Immature natural killer cell (primary cell): Measurements from ENCODE around the gene MGMT. TPM values are rescaled to one million over a fixed set of nuclear protein-coding genes. Genes with fewer than 3 reads are reported as not detected.
A peak's percentile ranks its signal among the peaks of the same experiment; 100 is the strongest.

Source experiments
- DNase-seq, 3 donors: peaks; one replicate each; pipeline ENCODE4 v3.0.0; 2022; ENCODE audit warnings: mixed read lengths in 1 of 3
- H3K27ac Mint-ChIP-seq, 6 donors: one replicate each; pipeline ENCODE4 v1.8.0; 2020; ENCODE audit warnings: mixed read lengths in 6 of 6, mild to moderate bottlenecking in 5 of 6, inconsistent platforms in 4 of 6, moderate library complexity in 3 of 6
- H3K27me3 Mint-ChIP-seq, 3 donors: one replicate each; pipeline ENCODE4 v1.8.0; 2020 to 2021; ENCODE audit warnings: low read depth in 3 of 3, mild to moderate bottlenecking in 3 of 3, mixed read lengths in 3 of 3, moderate library complexity in 3 of 3, inconsistent platforms in 1 of 3
- H3K36me3 Mint-ChIP-seq, 3 donors: one replicate each; pipeline ENCODE4 v1.8.0; 2020; ENCODE audit warnings: mixed read lengths in 3 of 3, inconsistent platforms in 2 of 3, mild to moderate bottlenecking in 2 of 3
- H3K4me1 Mint-ChIP-seq, 2 donors: one replicate each; pipeline ENCODE4 v1.8.0; 2020; ENCODE audit warnings: inconsistent platforms in 2 of 2, mild to moderate bottlenecking in 2 of 2, mixed read lengths in 2 of 2, moderate library complexity in 1 of 2
- H3K4me3 Mint-ChIP-seq, 5 donors: one replicate each; pipeline ENCODE4 v1.8.0; 2020; ENCODE audit warnings: mild to moderate bottlenecking in 5 of 5, mixed read lengths in 5 of 5, inconsistent platforms in 3 of 5, moderate library complexity in 3 of 5
- H3K9me3 Mint-ChIP-seq, 6 donors: one replicate each; pipeline ENCODE4 v1.8.0; 2020; ENCODE audit warnings: mild to moderate bottlenecking in 6 of 6, mixed read lengths in 6 of 6, inconsistent platforms in 4 of 6, moderate library complexity in 3 of 6
- polyA plus RNA-seq, 3 donors: library from polyadenylated mRNA; unstranded; fragments of 300-500 nt; fragmentation: Illumina TruSeq; gene quantifications; one replicate each; pipeline ENCODE4 v1.2.3, GENCODE V29; 2021

MGMT gene
- polyA plus RNA-seq, 3 donors from 2014 or later, result 33.7 to 69.5 (median 37.5) TPM

DNA sequence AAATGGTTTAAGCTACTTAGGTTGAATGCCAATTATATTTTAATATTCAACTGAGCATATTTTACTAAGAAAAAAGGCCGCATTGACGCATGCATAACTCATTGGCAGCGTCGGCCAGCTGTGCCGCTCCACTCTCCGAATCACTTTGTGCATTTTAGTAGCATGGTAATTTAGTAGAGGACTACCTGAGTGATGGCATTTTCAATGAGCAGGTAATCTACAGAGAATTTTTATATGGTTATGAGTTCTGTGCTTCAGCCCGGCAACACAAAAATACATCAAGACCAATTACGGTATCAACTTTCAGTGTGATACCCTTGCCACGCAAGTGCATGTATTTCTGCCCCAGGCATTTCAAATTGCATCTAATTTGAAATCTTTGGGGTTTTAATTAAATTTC, 249.8 kb downstream of the MGMT start:
- H3K9me3 Mint-ChIP-seq, result peaks cover 3 to 12% (median 7%) of the 10 kb centered on the region in 6 donors
- no peak overlapping the region for H3K27ac Mint-ChIP-seq
- no peaks in the 10 kb centered on the region for H3K4me1 Mint-ChIP-seq
- peaks cover 18 to 24% (median 20%) of the 10 kb centered on the region in 3 donors for H3K36me3 Mint-ChIP-seq
- no peak overlapping the region for H3K4me3 Mint-ChIP-seq
- DNase-seq, result no peak
- H3K27me3 Mint-ChIP-seq, result peaks cover 0 to 2% (median 0%) of the 10 kb centered on the region in 3 donors

DNA sequence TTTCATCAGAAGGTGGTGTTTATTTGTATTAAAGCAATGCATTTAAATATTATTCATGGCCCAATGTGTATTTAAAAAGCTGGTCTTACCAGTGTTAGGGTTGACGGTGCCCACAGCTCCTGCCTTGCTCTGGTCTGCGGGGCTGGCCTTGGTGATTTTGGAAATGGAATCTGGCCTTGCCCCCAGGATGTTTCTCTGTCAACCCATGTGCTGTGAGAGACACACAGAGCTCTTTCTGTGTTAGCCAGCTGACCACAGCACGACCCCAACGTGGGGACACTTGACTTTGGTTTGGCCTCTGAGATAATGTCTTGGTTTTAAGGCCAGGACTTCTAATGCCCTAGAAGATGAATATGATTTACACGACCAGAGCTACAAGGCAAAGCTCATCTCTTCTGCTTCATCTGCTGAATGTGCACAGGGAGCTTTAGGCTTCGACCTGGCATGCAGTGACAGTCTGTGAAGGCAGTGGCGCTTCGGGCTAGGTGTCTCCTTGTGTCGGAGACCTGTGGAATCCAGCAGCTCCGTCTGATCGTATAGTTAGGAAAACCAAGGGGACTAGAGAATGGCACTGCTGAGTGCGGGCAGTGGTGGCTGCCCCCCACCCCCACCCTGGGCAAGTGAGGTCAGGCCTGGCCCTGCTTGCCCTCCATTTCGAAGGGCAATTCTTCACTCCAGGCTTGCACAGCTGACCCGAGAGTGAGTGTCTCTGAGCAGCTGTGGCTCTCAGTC, 250.9 kb downstream of the MGMT start:
- no peak for DNase-seq
- Mint-ChIP-seq H3K9me3 (peaks cover 3 to 12% (median 8%) of the 10 kb centered on the region in 6 donors), H3K4me3 (no peak overlapping the region), H3K27me3 (peaks cover 0 to 2% (median 0%) of the 10 kb centered on the region in 3 donors), H3K4me1 (no peaks in the 10 kb centered on the region), H3K36me3 (peaks cover 18 to 30% (median 20%) of the 10 kb centered on the region in 3 donors), H3K27ac (no peak overlapping the region)

DNA sequence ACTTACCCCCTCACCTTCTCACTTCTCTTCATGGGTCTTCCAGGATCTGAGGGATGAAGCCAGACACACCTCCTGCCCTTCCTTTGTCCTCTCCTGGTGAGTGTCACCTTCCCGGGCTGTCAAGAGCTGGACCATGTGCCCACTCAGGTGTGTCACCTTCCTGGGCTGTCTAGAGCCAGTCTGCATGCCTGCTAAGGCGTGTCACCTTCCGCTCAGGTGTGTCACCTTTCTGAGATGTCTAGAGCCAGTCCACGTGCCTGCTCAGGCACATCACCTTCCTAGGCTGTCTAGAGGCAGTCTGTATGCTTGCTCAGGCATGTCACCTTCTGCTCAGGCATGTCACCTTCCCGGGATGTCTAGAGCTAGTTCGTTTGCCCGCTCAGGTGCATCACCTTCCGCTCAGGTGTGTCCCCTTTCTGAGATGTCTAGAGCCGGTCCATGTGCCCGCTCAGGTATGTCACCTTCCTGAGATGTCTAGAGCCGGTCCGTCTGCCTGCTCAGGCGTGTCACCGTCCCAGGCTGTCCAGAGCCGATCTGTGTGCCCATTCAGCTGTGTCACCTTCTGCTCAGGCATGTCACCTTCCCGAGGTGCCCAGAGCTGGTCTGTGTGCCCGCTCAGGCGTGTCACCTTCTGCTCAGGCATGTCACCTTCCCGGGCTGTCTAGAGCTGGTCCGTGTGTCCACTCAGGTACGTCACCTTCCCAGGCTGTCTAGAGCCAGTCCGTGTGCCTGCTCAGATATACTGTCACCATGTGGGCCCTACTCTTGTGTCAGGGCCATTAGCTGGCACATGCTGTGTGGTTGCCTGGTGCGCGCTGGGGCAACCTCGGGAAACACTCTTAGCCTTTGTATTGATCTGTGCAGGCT, 251.7 kb downstream of the MGMT start:
- peaks cover 3 to 12% (median 8%) of the 10 kb centered on the region in 6 donors for H3K9me3 Mint-ChIP-seq
- H3K4me3 Mint-ChIP-seq, result no peak overlapping the region
- DNase-seq, result no peak
- H3K27me3 Mint-ChIP-seq, result peaks cover 0 to 2% (median 0%) of the 10 kb centered on the region in 3 donors
- no peak overlapping the region for H3K27ac Mint-ChIP-seq
- H3K4me1 Mint-ChIP-seq, result no peaks in the 10 kb centered on the region
- H3K36me3 Mint-ChIP-seq, result peaks cover 18 to 30% (median 26%) of the 10 kb centered on the region in 3 donors

DNA sequence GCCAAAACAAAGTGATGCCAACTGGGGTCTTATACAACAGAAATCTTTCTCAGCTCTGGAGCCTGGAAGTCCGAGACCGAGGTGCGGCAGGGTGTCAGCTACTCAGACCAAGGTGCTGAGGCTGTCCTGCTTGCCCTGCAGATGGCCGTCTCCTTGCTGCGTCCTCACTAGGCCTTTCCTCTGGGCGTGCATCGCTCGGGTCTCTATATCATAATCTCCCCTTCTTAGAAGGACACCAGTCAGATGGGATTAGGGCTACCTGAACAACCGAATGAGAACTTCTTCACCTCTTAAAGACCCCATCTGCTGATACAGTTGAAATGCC, 252.3 kb downstream of the MGMT start:
- no peak overlapping the region for H3K27ac Mint-ChIP-seq
- H3K36me3 Mint-ChIP-seq, result peaks cover 18 to 34% (median 28%) of the 10 kb centered on the region in 3 donors
- peaks cover 3 to 12% (median 8%) of the 10 kb centered on the region in 6 donors for H3K9me3 Mint-ChIP-seq
- DNase-seq, result no peak
- H3K4me1 Mint-ChIP-seq, result no peaks in the 10 kb centered on the region
- H3K27me3 Mint-ChIP-seq, result peaks cover 0 to 2% (median 0%) of the 10 kb centered on the region in 3 donors
- H3K4me3 Mint-ChIP-seq, result no peak overlapping the region

DNA sequence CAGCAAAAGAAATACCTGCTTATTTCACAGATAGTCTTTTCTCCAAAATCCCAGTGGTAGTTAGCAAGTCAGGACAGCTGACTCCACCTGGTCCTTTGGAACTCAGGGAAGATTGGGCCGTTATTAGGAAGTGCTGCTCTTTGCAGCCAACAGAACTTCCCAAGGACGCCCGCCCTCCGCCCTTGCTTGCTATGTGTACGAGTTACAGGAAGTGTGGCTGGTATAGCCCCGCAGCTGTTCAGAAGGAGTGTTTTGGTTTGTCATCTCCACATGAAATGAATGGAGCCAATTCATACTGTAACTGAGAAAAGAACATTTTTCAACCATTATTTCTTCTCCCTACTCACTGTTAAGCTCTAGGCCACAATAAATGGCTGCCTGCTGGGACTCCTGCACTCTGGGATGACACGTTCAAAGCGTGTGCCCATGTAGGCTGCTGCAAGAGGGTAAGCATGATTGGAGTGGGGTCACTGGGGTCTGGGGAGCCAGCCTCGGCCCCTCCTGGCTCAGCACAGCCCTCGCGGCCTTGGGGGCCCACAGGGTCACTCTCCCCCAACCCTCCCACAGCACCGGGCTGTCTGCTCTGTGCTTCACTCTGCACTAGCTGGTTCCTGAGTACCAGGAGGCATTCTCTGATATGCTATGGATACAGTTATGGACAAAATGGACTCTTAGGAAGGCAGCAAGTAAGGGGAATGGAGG, 253.0 kb downstream of the MGMT start:
- Mint-ChIP-seq H3K27me3 (peaks cover 0 to 2% (median 0%) of the 10 kb centered on the region in 3 donors), H3K36me3 (peaks cover 18 to 37% (median 31%) of the 10 kb centered on the region in 3 donors), H3K4me1 (no peaks in the 10 kb centered on the region), H3K4me3 (no peak overlapping the region), H3K9me3 (peaks cover 3 to 12% (median 8%) of the 10 kb centered on the region in 6 donors), H3K27ac (no peak overlapping the region)
- no peak for DNase-seq

DNA sequence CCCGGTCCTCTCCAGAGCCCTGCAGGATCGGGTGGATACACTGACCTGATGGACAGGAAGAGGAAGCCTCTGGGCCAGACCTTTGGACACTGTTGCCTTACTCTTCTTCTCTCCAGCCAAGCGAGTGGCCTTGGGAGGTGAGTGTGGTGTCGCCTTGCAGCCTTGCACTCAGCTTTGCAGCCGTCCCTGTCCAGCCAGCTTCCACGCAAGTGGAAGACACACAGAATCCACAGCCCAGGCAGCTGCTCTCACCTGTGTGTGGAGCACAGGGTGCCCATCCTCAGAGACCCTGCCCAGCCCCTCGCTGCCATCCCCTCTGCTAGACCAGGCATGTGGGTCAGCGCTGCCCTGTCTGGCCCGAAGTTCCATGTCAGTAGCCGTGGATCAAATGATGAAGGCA, 258.0 kb downstream of the MGMT start:
- peaks cover 3 to 14% (median 8%) of the 10 kb centered on the region in 6 donors for H3K9me3 Mint-ChIP-seq
- H3K4me1 Mint-ChIP-seq, result no peaks in the 10 kb centered on the region

DNA sequence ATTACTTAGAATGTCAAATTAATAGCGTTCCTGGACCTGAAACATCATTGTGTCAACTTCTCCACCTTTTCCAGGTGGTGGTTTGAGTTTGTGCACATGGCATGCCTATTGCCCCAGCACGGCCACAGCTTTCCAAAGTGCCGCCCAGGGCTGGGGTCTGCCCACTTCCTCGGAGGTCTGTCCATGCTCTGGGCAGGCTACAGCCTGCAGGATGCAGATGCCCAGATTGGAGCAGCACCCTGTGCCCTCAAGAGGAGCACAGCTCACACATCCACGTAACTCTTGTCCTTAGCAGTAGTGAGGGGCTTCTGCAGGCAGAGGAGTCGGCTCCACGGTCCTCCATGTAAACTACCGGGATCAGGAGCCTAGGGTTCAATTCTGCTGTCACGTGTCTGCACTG, 258.4 kb downstream of the MGMT start:
- no peak overlapping the region for H3K27ac Mint-ChIP-seq
- peaks cover 3 to 14% (median 8%) of the 10 kb centered on the region in 6 donors for H3K9me3 Mint-ChIP-seq
- no peaks in the 10 kb centered on the region for H3K27me3 Mint-ChIP-seq
- H3K4me3 Mint-ChIP-seq, result no peak overlapping the region
- H3K36me3 Mint-ChIP-seq, result peaks cover 12 to 43% (median 31%) of the 10 kb centered on the region in 3 donors
- H3K4me1 Mint-ChIP-seq, result no peaks in the 10 kb centered on the region
- no peak for DNase-seq

More for the DNA sequence above, 258.0 kb downstream of the MGMT start:
- Mint-ChIP-seq H3K27ac (no peak overlapping the region), H3K36me3 (peaks cover 15 to 41% (median 33%) of the 10 kb centered on the region in 3 donors), H3K4me3 (no peak overlapping the region), H3K27me3 (peaks cover 0 to under 1% (median 0%) of the 10 kb centered on the region in 3 donors)
- no peak for DNase-seq

DNA sequence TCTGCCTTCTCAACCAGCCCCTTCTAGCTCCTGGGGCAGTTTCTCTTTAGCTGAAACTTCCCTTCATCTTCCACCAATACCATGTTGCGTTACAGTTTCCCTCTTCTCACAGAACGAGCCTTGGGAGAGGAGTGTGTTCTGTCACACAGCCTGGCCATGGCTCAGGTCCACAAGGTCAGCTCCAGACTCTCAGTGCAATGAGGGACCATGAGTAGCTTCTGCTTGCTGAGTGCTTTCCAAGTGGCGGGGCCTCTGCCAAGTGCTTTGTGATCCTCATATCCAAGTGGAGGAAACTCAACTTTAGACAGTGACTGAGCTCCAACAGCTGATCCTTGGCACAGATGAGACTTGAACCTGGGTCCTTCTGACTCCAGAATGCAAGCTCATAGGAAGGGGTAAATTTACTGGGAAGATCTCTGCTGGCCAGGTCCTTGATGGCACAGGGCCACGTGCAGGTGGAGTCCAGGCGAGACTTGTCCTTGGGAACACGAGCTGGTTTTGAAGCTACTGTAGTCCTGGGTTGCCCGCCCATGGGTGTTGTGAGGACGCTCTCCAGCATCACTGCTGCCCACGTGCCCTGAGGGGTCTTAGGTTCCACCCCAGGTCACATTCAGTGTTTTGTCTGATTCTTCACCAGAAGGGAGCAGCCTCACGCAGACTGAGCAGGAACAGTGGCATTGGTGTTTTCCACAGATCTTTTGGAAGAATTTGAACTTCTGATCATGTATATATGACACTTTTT, 259.0 kb downstream of the MGMT start:
- Mint-ChIP-seq H3K36me3 (peaks cover 6 to 37% (median 26%) of the 10 kb centered on the region in 3 donors), H3K9me3 (peaks cover 3 to 11% (median 6%) of the 10 kb centered on the region in 6 donors), H3K27me3 (peaks cover 0 to 2% (median 0%) of the 10 kb centered on the region in 3 donors), H3K4me1 (no peaks in the 10 kb centered on the region), H3K4me3 (no peak overlapping the region), H3K27ac (no peak overlapping the region)
- no peak for DNase-seq

DNA sequence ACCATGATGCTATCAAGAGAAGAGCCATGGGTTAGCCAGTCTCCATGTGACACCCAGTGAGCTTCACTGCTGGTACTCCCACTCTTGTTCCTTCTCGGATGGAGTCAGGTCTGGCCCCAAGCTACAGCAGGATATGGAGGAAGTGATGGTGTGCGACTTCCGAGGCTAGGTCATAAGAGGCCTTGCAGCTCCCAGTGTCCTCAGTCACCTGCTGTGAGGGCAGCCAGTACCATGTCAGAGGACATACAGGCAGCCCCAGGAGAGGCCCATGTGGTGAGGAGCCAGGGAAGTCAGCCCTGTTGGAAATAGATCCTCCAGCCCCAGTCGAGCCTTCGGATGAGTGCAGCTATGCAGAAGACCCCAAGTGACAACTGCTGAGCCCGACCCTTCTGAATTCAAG, 260.0 kb downstream of the MGMT start:
- H3K4me3 Mint-ChIP-seq, result no peak overlapping the region
- H3K4me1 Mint-ChIP-seq, result no peaks in the 10 kb centered on the region
- no peak overlapping the region for H3K27ac Mint-ChIP-seq
- peaks cover 4 to 28% (median 17%) of the 10 kb centered on the region in 3 donors for H3K36me3 Mint-ChIP-seq
- peaks cover 0 to 7% (median 0%) of the 10 kb centered on the region in 6 donors for H3K9me3 Mint-ChIP-seq
- H3K27me3 Mint-ChIP-seq, result peaks cover 0 to 2% (median 0%) of the 10 kb centered on the region in 3 donors
- no peak for DNase-seq

DNA sequence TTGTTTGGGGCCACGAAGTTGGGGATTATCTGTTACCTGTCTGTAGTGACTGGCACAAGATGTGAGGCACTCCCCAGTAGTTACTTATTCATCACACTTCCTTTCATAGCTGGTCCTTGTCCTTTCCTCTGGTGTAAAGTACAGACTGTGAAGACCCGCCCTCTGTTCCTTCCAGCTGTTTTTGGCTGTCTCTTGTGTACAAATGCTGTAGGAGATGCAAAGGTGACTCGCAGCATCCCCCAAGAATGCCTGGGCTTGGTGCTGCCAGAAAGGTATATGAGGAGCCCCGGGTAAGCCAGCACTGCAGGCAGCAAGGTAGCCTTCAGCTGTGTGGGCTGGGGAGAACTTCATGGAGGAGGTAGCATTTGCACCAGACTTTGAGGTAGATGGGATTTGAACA, 260.5 kb downstream of the MGMT start:
- Mint-ChIP-seq H3K27me3 (peaks cover 0 to 2% (median 0%) of the 10 kb centered on the region in 3 donors), H3K9me3 (peaks cover 0 to 5% (median 0%) of the 10 kb centered on the region in 6 donors), H3K4me1 (no peaks in the 10 kb centered on the region), H3K27ac (no peak overlapping the region), H3K4me3 (no peak overlapping the region), H3K36me3 (peaks cover 4 to 25% (median 17%) of the 10 kb centered on the region in 3 donors)
- DNase-seq, result no peak

DNA sequence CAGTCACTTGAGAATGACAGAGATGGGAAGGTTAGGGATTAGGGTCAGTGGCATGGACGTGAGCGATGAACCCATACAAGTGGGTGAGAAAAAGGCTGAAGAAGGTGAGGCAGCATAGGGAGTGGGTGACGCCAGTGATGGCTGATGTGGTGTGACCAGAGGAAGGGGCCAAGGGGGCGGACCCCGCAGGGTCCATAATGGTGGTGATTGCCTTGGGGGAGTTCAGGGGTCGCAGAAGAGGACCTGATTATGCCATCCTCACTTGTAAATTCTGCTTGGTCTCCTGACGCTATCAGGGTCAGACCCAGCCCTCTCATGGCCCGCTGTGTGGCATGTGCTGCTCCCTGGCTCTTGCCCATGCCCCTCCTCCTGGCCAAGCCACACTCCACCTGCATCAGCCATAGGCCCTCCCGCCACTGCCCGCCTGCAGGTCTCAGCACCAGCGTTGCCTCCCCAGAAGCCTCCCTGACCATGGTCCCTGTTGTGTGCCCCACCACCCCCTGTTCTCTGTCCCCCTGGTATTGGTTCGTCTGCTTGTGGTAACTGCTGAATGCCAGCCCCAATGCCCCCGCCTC, 261.3 kb downstream of the MGMT start:
- Mint-ChIP-seq H3K36me3 (peaks cover 4 to 20% (median 14%) of the 10 kb centered on the region in 3 donors), H3K27ac (peak overlapping the region in 1 of 6 donors; percentile 58), H3K9me3 (peaks cover 0 to 3% (median 0%) of the 10 kb centered on the region in 6 donors), H3K4me3 (no peak overlapping the region), H3K4me1 (no peaks in the 10 kb centered on the region), H3K27me3 (peaks cover 0 to 2% (median 0%) of the 10 kb centered on the region in 3 donors)
- no peak for DNase-seq

DNA sequence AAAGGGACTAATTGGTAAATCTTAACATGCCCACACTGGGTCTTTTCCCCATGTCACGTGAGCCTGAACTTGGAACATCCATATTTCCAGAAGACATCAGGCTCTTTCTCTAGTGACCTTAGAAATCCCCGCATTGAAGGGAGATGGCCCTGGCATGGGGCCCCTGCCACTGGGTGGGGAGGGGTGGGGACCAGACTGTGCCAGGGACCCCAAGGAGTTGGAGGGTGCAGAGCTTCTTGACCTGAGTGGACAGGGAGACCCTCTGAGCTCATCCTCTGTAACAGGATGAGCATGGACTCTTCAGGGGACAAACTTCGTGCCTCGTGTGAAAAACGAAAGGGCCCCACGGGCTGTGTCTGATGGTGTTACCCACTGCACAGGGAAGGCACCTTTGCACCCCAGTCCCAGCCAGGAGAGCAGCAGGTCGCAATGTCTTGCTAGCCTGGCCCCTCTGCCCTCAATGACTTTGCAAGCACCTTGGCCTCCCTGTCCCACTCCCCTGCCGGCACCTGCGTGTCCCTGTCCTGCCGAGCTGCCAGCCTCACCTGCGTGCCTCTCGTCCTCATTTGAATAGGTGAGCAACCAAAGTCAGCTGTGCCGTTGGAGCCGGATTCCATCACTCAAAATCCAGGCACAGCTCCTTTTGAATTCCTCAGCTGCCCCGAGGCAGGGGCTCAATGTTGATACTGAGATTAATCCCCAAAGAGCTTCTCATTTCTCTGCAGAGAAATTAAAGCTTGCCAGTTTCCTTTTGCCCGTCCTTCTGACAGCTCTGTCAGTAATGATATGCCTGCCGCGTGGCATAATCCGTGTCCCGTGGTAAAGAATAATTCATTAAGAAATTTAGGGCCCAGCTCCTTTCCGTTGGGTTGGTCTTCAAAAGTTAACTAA, 262.1 kb downstream of the MGMT start:
- Mint-ChIP-seq H3K27me3 (peaks cover 0 to 2% (median 0%) of the 10 kb centered on the region in 3 donors), H3K4me3 (no peak overlapping the region), H3K27ac (no peak overlapping the region), H3K4me1 (no peaks in the 10 kb centered on the region), H3K36me3 (peaks cover 4 to 17% (median 12%) of the 10 kb centered on the region in 3 donors), H3K9me3 (peaks cover 0 to 3% (median 0%) of the 10 kb centered on the region in 6 donors)
- DNase-seq, result no peak
